Stimulated activated CD8-positive, alpha-beta memory T cell treated with anti-CD3 and anti-CD28 coated beads, Interleukin-4, amount 100 ng/mL, for 4 hours (primary cell): ENCODE results near the gene PHACTR3.
"Not testable (repeated sequence)": the region's sequence is repeated elsewhere in the genome, so short reads cannot be mapped to it uniquely, and the experiment has no call there.

ENCODE experiments used
- DNase-seq, 2 donors: peaks; one replicate each; pipeline ENCODE4 v3.0.0-alpha.2; 2020; ENCODE audit warnings: low read depth in 2 of 2, low spot score in 1 of 2

PHACTR3 gene

DNA sequence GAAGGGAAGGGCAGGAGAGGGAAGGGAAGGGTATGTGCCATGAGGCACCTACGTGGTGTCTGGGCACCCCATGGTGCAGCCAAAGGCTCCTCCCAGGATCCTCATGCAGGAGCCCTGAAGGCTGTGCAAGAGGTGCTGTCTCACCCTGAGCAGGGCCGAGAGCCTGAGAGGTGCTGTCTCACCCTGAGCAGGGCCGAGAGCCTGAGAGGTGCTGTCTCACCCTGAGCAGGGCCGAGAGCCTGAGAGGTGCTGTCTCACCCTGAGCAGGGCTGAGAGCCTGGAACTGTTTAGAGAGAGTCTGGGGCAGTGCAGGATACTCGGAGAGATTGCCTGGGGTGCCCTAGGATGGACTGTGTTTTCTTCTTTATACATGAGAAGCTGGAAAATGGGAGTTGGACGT is 14.2 kb downstream of the PHACTR3 start:
- not testable (repeated sequence) for DNase-seq

DNA sequence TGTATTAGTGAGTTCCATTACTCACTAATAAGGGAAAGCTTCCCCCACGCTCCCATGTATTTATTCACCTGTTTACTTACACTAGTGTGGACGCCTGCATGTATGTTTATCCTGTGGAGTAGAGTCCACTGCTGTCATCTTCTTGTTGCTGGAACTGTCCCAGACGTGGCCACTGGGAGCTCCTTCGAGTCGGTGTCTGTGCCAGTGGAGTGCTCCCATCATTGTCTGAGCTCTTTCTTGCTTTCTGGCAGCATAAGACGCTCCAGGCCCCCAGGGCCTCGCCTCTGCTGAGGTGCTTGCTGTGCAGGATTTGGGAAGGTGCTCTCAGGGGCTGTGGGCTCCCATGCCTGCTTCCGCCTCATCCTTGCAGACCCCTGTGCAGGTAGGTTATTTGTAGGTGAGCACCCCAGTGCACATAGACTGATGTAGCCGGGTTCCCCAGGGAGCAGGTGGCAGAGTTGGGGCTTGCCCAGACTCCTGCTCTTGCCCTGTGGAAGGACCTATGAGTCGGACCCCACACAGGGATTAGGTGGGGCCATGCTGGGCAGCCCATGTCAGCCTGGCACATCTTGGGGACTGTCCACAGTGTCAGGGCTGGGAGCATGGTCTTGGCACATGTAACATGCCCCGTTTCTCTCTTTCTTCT is 16.6 kb downstream of the PHACTR3 start:
- DNase-seq = no peak

DNA sequence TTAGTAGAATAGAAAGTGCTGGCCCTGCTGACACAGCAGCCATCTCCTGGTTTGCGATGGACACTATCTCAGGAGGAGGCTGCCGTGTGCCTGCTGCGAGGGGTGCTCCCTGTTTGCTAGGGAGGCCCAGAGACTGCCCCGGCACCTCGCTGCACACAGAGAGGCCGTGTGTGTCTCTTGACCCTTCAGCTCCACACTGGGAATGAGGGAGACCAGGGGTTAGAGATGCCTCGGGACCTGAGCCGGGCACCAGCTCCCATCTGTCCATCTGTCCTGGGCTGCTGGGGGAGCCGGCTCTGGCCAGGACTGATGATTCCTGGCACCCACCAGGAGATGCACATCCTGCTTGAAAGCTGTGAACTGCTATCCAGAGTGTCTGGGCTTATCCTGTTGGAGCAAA is 18.2 kb downstream of the PHACTR3 start:
- no peak for DNase-seq

DNA sequence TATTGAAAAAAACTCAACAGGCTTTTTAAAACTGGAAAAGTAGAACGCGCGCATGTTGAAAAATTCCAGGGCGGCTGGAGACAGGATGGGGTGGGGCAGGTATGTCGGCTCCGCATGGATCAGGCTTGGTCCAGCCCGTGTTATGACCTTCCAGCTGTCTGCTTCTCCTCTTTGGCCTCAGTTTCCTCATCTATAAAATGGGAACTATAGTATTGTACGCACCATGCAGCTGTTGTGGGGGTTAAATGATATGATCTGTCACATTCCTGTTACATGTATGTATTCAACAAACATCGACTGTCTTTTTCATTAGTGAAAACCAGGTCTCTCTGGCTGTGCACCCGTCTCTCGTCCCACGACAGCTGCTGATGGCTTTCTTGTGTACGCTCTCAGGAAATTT is 18.8 kb downstream of the PHACTR3 start:
- no peak for DNase-seq

DNA sequence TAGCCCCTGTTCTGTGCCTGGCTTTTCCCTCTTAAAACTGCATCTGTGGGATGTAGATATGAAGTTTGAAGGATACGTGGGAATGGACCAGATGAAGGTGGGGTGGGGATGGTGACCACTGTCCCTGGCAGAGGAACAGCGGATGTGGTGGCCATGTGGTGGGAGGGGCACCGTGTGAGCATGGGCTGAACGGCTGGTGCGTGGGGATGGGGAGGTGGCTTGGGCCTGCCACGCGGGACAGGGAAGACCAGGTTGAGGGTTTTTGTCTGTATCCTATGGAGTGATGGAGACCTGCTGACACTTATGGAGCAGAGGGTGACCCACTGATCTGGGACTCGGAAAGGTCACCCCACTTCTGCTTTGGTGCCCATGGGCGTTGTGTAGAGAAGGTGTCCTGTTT is 19.2 kb downstream of the PHACTR3 start:
- DNase-seq = no peak

DNA sequence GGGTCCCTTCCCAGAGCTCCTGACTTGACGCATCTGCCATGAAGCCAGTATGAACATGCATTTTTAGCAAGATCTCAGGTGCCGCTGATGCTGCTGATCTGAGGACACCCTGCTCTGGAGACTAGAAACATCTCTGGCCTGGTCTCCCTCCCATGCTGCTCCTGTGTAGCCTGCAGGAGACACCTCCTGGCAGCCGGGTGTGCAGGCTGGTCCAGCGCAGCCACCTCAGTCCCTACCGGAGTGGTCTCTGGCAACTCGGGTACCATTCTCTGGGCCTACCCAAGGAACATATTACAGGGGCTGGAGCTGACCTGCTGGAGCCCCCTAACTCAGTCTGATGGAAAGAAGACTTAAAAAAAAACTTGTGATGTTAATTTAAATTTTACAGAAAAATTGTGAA is 20.1 kb downstream of the PHACTR3 start:
- no peak for DNase-seq

DNA sequence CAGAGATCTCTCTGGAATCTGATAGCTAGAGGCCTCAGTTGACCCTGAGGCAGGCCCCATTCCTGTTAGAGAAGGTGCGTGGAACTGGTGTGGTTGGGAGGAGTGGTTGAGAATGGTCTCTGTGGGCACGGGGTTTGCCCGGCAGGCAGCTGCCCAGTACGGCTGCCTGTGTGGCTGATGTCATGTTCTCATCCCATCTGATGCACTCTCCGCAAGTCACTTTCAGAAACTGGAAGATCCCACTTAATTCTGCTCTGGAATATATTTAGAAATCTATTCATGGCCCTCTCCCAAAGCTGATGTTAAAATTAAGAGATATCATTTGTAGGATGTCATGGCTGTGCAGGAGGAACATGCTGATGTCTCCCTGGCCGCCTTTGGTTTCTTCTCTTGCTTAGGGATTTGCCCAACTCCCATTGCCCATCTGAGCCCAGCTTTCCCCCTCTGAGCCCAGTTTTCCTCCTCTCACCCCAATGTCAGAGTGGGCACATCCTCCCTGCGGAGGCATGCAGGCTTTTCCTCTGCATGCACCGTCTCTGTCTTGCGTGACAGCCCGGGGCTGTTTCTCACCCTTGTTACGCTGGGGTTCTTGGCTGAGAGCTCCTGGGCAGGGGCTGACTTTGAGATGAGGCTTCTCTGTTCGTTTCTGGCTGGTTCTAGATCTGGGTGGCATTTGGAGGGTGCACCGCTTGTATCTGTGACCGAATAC is 21.0 kb downstream of the PHACTR3 start:
- DNase-seq = no peak

DNA sequence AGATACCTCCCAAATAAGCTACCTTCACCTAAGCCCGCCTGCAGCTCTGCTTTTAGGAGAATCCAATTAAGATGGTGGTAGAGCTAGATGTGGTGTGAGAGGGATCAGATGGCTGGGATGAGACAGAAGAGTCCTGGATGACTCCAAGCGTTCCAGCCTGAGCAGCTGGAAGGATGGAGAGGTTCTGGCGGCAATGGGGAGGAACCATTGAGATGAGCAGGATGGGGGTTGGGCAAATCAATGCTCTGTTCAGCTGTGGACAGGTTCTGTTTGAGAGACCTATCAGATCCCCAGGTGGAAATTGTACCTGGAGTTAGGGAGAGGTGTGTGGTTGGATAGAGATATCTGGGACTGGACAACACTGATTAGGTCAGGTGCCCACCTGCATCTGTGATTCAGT is 23.0 kb downstream of the PHACTR3 start:
- no peak for DNase-seq

DNA sequence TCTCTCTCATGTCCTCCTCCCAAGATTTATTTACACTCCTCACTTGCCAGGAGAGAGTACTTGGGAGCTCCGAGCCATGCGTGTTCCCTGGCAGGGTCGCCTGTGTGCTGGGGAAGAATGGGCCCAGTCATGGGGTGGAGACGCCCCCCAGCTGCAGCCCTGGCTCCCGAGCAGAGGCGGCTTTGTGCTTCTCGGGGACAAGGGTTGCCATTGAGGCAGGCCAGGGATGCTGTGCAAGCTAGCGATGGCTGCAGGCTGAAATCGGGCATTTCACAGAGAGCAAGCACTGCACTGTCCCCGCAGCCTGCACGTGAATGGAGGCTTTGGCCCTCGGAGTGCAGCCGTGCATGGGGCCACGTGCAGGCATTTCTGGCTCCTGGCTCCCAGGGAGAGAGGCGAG is 23.8 kb downstream of the PHACTR3 start:
- DNase-seq = no peak

DNA sequence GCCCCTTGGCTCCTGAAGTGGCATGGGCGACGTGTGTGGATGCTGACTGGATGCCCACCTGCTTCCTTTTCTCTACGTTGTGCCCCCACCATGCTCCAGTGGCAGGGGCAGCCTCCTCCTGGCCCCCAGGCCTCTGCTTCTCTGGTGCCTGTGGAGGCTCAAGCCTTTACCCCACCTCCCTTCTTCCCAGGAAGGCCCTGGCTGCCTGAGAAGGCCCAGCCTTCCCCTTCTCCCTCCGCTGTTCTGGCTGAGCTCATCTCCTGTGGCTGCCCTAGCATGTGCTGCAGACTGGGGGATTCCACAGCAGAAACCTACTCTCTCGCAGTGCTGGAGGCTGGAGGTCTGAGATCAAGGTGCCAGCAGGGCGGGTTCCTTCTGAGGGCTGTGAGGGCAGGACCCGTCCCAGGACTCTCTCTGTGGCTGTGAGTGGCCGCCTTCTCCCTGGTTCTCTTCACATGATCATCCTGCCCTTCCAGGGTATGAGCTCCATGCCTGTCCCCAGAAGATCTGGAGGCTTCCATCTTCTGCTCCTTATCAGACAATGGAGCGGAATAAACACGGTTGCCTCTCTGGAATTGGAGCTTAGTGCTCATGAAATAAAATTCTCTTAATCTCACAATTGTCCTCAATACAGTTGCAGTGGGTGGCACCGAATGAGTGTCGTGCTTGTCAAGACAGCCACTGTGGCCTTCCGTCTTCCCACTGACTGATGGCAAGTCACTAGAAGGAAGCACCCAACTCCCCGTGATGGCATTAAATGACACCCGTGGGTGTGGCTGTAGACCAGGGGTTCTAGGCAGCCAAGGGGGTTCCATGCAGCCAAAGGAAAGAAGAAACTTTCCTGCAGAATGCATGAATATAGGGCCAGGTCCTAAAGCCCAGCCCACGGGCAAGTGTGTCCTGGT is 25.1 kb downstream of the PHACTR3 start:
- DNase-seq = no peak

DNA sequence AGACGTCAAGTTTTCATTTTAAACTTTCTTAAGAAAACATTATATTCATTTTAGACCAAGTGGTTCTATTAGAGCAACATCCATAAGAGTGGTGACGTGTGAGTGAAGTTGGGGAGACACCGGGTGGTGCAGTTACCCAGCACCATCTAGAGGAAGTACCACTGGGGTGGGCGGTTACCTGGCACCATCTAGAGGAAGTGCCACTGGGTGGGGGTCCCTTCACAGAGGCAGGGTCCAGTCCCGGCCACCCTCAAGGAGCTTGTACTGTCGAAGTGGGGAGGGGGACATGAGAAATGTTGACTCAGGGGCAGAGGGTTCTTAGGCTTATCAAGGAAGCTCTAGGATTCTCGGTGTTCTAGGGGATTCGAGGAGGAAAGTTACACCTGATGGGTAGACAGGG is 26.2 kb downstream of the PHACTR3 start:
- DNase-seq = no peak

DNA sequence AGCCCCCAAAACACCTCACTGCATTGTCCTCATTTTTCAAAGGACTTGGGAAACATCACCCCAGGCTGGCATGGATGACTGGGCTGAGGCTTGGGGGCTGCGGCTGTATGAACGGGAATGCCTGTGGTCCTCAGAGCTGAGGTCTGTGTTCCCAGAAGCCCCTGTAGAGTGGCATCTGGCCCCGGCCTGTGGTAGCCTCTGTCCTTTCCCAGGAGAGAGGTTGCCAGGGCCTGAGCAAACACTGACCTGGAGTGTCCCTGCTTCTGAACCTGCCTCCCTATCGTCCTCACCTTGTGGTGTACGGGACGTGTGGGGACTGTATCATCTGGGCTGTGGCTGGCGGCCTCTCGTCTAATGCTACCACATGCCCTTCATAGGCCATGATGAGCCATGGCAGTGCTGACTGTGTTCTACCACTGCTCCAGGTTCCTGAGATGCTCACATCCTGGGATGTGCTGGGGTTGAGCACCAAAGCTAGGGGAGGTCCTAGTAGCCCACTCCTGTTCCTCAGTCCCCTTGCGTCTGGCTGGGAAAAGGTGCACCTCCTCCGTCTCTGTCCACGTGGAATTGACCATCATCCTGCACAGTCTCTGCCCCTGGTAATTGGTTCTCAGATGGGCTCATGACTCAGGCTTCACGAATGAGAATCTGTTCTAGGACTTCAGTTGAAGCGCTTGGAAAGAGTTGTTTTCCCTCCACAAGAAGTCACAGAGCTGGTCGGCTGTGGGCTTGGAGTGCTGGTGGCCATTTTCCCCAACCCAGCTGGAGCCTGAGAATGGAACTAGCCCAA is 27.6 kb downstream of the PHACTR3 start:
- DNase-seq = no peak

DNA sequence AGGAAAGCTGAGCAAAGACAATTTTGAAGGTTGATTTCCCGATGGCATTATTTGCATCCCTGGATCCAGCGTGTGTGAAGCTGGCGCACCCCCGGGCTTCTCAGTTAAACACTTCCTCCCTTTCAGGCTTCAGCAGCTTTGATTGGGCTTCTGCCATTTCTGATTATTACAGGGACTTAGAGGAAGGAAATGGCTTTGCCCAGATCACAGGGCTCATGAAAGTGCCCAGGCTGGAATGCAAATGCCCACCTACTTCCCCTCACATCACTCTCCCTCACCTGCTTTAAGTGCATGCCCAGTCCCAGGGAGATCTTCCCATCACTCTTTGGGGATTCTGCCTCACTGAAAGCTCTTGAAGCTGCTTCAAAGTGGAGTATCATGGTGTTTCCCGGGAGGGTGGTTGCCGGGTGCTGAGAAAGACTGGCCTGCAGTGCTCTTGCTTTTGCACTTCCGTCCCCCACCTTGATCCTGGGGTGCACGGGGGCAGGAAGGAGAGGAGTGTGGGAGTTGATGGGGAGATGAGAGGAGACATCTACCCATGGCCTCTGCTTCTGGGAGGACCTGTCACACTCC is 28.3 kb downstream of the PHACTR3 start:
- no peak for DNase-seq

DNA sequence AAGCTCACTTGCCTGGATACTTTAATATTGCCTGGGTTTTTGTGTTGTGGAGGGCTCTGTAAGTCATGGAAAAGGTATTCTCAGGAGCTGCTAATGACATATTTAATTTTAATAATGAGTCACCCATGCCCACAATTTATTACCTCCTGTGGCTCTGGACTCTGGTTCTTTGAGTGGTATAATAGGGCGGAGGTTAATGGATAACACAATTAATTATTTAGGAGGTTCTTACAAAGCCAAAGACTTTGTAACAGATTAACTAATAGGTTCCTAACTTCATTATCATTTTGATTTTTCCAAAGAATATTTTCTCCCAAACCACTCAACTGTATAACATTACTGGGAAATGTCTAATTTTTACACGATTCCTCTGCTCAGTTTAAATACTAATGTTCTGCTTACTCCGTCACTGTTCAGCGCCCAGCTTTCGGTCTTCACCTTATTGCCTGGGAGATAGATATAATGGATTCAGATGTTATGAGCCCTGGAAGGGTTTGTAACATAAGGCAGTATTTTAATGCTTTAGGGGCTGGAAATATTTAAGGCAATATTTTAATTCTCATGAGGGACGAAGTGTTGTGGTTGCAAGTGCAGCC is 29.4 kb downstream of the PHACTR3 start:
- DNase-seq = no peak

DNA sequence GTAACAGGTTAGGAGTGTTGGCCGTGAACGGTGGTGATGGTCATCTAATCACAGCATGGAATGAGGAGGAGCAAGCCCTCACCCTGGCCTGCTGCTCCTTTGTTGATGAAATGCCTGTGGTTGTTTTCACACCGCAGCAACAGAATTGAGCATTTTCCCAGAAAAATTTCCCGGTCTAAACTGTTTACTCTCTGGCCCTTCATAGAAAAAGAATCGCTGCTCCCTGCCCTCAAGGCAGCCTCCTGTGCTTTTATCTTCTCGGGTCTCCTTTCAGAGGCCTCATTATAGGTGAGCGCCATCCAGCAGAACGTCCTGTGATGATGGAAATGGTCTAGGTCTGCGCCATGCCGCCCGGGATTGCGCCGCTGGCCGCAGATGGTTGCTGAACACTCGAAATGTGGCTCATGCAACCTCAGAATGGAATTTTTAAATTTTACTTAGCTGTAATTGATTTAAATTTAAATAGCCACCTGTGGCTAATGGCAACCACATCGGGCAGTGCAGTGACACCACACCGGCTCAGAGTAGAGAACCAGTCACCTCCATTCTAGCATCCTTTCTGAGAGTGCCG is 30.2 kb downstream of the PHACTR3 start:
- DNase-seq = no peak

DNA sequence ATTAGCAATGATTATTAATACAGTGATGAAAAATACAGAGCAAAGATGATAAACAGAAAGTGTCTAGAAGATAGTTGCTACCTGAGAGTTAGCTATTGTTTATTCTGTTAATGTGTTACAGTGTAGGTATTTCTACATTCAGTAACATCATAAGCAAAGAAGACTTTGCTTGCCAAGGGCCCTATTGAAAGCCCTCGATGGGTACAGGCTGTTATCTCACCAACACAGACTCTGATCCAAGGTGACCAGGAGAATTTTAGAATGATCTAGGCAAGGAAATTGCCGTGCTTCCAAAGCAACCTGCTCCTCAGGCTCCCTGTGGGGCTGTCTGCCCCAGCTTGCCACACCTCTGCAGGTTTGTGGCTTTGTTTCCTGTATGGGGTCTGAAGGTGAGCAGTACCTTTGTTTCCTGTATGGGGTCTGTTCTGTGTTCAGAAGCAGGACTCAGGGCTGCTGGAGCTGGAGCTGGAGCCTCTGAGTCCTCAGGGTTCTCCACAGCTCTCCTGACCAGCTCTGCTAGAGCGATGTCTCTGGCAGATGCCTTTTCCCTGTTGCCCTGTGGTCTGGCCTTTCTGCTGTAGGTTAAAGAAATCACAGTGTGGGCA is 32.5 kb downstream of the PHACTR3 start:
- DNase-seq = no peak

DNA sequence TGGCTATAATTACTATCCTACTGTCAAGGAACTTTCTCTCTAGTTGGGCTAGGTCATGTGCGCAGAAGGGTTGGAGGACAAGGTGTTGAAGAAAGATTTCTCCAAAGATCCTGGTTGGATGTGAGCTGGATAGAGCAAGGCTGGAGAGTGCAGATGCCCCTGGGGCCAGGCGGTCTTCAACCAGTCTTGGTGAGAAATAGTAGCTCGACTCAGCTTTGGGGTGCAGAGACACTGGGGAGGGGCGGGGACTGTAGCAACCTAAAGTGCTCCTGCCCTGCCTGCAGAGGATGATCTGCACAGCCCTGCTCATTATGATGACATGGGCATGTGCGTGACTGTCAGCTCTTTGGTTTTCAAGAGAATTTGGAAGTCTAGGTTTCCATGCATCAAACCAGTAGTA is 35.9 kb downstream of the PHACTR3 start:
- no peak for DNase-seq

DNA sequence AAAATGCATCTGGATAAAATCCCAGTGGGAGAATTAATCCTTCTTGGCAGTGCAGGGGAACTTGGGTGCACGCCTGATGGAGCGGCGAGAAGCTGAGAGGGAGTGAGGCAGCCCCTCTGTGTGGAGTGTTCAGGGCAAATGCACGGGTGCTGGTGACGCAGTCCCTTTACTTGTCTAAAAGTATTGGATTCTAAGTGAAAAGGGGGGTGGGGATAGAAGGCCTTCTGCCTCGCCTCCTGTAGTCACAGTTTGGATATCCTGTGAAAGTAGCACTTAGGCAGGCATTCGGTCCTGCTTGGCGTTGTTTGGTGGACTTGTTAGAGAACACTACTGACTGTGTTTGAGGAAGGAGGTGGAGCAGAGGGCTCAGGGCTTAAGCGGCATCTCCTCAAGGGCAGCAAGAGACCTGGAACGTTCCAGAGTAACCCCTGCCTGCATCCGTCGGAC is 39.3 kb downstream of the PHACTR3 start:
- no peak for DNase-seq

DNA sequence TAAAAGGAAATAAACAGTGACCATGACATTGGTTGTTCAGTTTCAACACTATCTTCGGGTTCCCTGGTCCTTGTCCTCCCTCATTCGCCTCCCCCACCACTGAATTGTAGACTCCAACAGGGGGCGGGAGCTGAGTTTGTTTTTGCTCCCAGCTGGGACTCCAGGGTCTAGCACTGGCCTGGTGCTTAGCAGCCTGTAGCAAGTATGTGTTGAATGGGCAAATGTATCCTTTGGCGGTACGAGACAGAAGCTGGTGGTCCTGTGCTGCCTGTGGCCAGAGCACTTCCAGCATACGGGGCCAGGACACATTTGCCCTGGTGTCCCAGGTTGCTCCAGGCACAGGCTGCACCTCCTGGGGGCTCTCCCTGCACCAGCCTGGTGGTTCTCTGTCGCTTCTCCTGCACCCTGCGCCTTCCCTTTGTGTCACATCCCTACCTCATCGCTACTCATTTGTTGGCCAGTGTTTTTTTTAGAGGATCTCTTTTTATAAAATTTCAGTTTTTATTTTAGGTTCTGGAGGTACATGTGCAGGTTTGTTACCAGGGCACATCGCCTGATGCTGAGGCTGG is 40.1 kb downstream of the PHACTR3 start:
- DNase-seq = no peak
